DOHH2 (cell line): ENCODE measurements around the gene HIVEP2.
"Not testable (repeated sequence)": the region's sequence is repeated elsewhere in the genome, so short reads cannot be mapped to it uniquely, and the experiment has no call there.

ENCODE experiments used
- H3F3A ChIP-seq: fragments of 200-600 bp; sonication (generic), shearing (Covaris generic); 2 replicates; pipeline ENCODE4 v1.6.0; 2016; ENCODE audit warnings: antibody characterized with exemption, mild to moderate bottlenecking; ENCODE audit not compliant: control insufficient read depth, insufficient read depth
- H3K27ac ChIP-seq: fragments of 200-600 bp; sonication (generic); 2 replicates; pipeline ENCODE4 v1.5.1; 2014; ENCODE audit warnings: low read depth, mild to moderate bottlenecking, low read length, moderate library complexity
- H3K27me3 ChIP-seq: fragments of 200-600 bp; sonication (generic); 2 replicates; pipeline ENCODE4 v1.6.1; 2014; ENCODE audit warnings: mild to moderate bottlenecking, low read length, mixed read lengths; ENCODE audit not compliant: control insufficient read depth
- H3K36me3 ChIP-seq: fragments of 200-600 bp; sonication (generic); 2 replicates; pipeline ENCODE4 v1.6.1; 2014; ENCODE audit warnings: mild to moderate bottlenecking, low read length, moderate library complexity, mixed read lengths; ENCODE audit not compliant: control insufficient read depth
- H3K4me1 ChIP-seq: fragments of 200-600 bp; sonication (generic); 2 replicates; pipeline ENCODE4 v1.6.1; 2014; ENCODE audit warnings: mild to moderate bottlenecking, low read length, mixed read lengths; ENCODE audit not compliant: control insufficient read depth
- H3K4me2 ChIP-seq: fragments of 200-600 bp; sonication (generic); 2 replicates; pipeline ENCODE4 v1.6.0; 2014; ENCODE audit warnings: mild to moderate bottlenecking, low read length, moderate library complexity
- H3K4me3 ChIP-seq: fragments of 200-600 bp; sonication (generic); 2 replicates; pipeline ENCODE4 v1.5.1; 2014; ENCODE audit warnings: mild to moderate bottlenecking, low read length, mixed read lengths
- H3K79me2 ChIP-seq: fragments of 200-600 bp; sonication (generic); 2 replicates; pipeline ENCODE4 v1.6.1; 2014; ENCODE audit warnings: mild to moderate bottlenecking, low read length, mixed read lengths; ENCODE audit not compliant: control insufficient read depth
- H3K9me2 ChIP-seq: fragments of 200-600 bp; sonication (generic); replicated peaks from 2 replicates; pipeline ENCODE4 v1.6.1; 2014; ENCODE audit warnings: mild to moderate bottlenecking, low read length, mixed read lengths; ENCODE audit not compliant: control insufficient read depth
- H3K9me3 ChIP-seq: fragments of 200-600 bp; sonication (generic); 2 replicates; pipeline ENCODE4 v1.6.1; 2014; ENCODE audit warnings: antibody characterized with exemption, low read length, mixed read lengths; ENCODE audit not compliant: control insufficient read depth, insufficient read depth
- H4K20me1 ChIP-seq: fragments of 200-600 bp; sonication (generic); 2 replicates; pipeline ENCODE4 v1.6.0; 2014; ENCODE audit warnings: low read depth, mild to moderate bottlenecking, antibody characterized with exemption, low read length, moderate library complexity; ENCODE audit not compliant: control insufficient read depth, insufficient read depth
- EZH2phosphoT487 ChIP-seq: fragments of 200-600 bp; sonication (generic); IDR thresholded peaks from 2 replicates; pipeline ENCODE4 v1.6.1; 2017; ENCODE audit warnings: borderline replicate concordance, mild to moderate bottlenecking, antibody characterized with exemption, low read length, moderate library complexity, mixed read lengths
- TF ChIP-seq, protein P1 (sequence below): fragments of 200-600 bp; sonication (generic); IDR thresholded peaks from one replicate; pipeline ENCODE4 v1.5.1; 2014; ENCODE audit warnings: antibody characterized with exemption, mild to moderate bottlenecking, low read depth, low read length; ENCODE audit not compliant: poor library complexity, severe bottlenecking

HIVEP2 gene

DNA sequence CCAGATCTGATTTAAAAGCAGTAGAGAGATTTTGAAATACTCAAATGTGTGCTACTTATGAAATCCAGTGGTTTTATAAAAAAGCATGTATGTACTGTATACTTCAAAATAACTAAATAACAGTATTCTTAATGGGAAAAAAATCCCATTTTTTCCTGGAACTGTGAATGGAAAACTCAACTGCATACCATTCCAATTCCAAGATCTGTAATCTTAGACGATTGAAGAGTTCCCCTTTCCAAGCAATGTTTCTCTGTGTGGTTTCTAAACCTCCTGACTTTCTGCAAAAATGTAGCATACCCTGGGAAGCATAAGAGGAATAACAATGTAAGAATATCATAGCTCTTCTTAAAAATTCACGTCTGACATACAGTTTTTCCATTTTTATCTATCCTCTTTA lies 40.3 kb upstream of the HIVEP2 start:
- TF ChIP-seq, protein P1, sequence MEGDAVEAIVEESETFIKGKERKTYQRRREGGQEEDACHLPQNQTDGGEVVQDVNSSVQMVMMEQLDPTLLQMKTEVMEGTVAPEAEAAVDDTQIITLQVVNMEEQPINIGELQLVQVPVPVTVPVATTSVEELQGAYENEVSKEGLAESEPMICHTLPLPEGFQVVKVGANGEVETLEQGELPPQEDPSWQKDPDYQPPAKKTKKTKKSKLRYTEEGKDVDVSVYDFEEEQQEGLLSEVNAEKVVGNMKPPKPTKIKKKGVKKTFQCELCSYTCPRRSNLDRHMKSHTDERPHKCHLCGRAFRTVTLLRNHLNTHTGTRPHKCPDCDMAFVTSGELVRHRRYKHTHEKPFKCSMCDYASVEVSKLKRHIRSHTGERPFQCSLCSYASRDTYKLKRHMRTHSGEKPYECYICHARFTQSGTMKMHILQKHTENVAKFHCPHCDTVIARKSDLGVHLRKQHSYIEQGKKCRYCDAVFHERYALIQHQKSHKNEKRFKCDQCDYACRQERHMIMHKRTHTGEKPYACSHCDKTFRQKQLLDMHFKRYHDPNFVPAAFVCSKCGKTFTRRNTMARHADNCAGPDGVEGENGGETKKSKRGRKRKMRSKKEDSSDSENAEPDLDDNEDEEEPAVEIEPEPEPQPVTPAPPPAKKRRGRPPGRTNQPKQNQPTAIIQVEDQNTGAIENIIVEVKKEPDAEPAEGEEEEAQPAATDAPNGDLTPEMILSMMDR, result no peak
- TF ChIP-seq EZH2phosphoT487, result no peak
- Histone ChIP-seq H3K9me2 (no peaks in the 10 kb centered on the region), H3K27me3 (no peaks in the 10 kb centered on the region), H3F3A (no peaks in the 10 kb centered on the region), H3K9me3 (no peaks in the 10 kb centered on the region), H3K4me3 (no peak overlapping the region), H4K20me1 (no peaks in the 10 kb centered on the region), H3K4me1 (no peaks in the 10 kb centered on the region), H3K36me3 (no peaks in the 10 kb centered on the region), H3K79me2 (no peaks in the 10 kb centered on the region), H3K27ac (no peak overlapping the region), H3K4me2 (no peak overlapping the region)

DNA sequence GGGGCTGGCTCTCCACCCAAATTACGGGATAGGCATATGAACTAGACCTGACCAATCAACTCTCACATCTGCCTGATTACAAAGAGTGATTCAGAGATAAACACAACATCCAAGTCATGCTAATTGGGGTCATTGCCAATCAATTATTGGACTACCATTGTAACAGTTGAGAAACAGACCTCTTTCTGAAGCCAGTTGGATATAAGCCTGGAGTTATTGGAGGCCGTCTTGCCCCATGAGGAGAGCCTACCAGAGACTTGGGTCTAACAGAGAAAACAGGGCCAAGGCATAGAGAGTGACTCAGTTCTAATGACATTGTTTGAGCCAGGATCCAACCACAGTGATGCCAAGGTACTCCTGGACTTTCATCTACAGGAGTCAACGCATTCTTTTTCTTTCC lies 39.4 kb upstream of the HIVEP2 start:
- Histone ChIP-seq H3K4me3 (no peak overlapping the region), H3K9me3 (no peaks in the 10 kb centered on the region), H3K4me2 (no peak overlapping the region), H3F3A (no peaks in the 10 kb centered on the region), H3K79me2 (no peaks in the 10 kb centered on the region), H3K27me3 (no peaks in the 10 kb centered on the region), H3K27ac (no peak overlapping the region), H3K4me1 (no peaks in the 10 kb centered on the region), H4K20me1 (no peaks in the 10 kb centered on the region), H3K36me3 (no peaks in the 10 kb centered on the region), H3K9me2 (no peaks in the 10 kb centered on the region)
- TF ChIP-seq, protein P1, result no peak
- TF ChIP-seq EZH2phosphoT487, result no peak

DNA sequence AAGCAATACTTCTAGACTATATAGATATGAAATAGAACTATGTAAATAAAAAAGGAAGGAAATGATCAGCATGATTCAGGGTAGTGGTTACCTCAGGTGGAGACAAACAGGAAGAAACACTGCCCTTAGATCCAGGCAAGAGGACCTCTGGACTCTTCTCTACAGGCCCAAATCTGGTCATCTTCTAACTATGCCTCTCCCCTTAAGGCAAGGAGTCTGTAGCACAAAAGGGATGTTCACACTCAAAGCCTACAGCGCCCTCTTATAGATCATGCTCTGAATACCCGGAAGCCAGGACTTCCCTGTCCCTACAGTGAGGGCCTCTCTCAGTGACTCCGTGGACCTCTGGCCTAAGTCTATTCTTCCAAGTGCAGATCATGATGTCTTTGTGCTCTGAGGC lies 30.4 kb upstream of the HIVEP2 start:
- Histone ChIP-seq H4K20me1 (no peaks in the 10 kb centered on the region), H3K9me2 (no peaks in the 10 kb centered on the region), H3K9me3 (no peaks in the 10 kb centered on the region), H3K4me2 (no peak overlapping the region), H3K4me3 (no peak overlapping the region), H3K27me3 (no peaks in the 10 kb centered on the region), H3K36me3 (no peaks in the 10 kb centered on the region), H3K4me1 (no peaks in the 10 kb centered on the region), H3K79me2 (no peaks in the 10 kb centered on the region), H3F3A (no peaks in the 10 kb centered on the region), H3K27ac (no peak overlapping the region)
- TF ChIP-seq EZH2phosphoT487, result no peak
- TF ChIP-seq, protein P1, result no peak

DNA sequence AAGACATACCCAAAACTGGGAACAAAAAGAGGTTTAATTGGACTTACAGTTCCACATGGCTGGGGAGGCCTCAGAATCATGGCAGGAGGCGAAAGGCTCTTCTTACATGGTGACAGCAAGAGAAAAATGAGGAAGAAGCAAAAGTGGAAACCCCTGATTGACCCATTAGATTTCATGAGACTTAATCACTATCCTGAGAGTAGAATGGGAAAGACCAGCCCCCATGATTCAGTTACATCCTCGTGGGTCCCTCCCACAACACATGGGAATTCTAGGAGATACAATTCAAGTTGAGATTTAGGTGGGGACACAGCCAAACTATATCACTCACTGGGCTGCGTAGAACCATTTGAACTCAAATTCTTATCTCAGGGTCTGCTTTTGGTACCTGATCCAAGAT lies 26.0 kb upstream of the HIVEP2 start:
- not testable (repeated sequence) for H3K4me1 ChIP-seq, H3K4me2 ChIP-seq, H4K20me1 ChIP-seq, H3F3A ChIP-seq, H3K9me2 ChIP-seq, H3K9me3 ChIP-seq, H3K27me3 ChIP-seq, H3K36me3 ChIP-seq, H3K27ac ChIP-seq, H3K4me3 ChIP-seq, H3K79me2 ChIP-seq
